Testis (tissue), 3 donors: ENCODE data around the gene MGAT3. TPM values are rescaled to one million over a fixed set of nuclear protein-coding genes. Genes with fewer than 3 reads are reported as not detected.

Source experiments
- DNase-seq: peaks from one replicate; pipeline ENCODE4 v3.0.0-alpha.2; 2019
- H3K27ac ChIP-seq, 2 donors: fragments of 200-600 bp; sonication (generic); one replicate each; pipeline ENCODE4 v1.5.1; 2019
- H3K27me3 ChIP-seq: fragments of 200-600 bp; sonication (generic); one replicate; pipeline ENCODE4 v1.5.1; 2019
- H3K36me3 ChIP-seq: fragments of 200-600 bp; sonication (generic); one replicate; pipeline ENCODE4 v1.5.1; 2017; ENCODE audit warnings: low read depth; ENCODE audit errors: missing control alignments
- H3K4me1 ChIP-seq: fragments of 200-600 bp; sonication (generic); one replicate; pipeline ENCODE4 v1.5.1; 2019
- H3K4me3 ChIP-seq, 2 donors: fragments of 200-600 bp; sonication (generic); one replicate each; pipeline ENCODE4 v1.5.1; 2017 to 2019
- H3K9me3 ChIP-seq: fragments of 200-600 bp; sonication (generic); one replicate; pipeline ENCODE4 v1.5.1; 2017
- POLR2A ChIP-seq: fragments of 450-650 bp; IDR thresholded peaks from one replicate; pipeline ENCODE4 v1.6.1; 2017; ENCODE audit warnings: antibody characterized with exemption, mild to moderate bottlenecking, moderate library complexity
- WGBS, 2 donors: methylation state at CpG; one replicate each; pipeline ENCODE4 v1.1.5; 2018; 5-methylcytosine and 5-hydroxymethylcytosine counted together
- intact Hi-C: fragments of 100-400 bp; cut with DNase I; formaldehyde crosslinking; loops from one replicate; pipeline ENCODE4 v1.15.1; 2023; ENCODE audit warnings: low total_unique reads
- polyA plus RNA-seq: library from polyadenylated mRNA; stranded (reverse); fragments of 350-450 nt; fragmentation: Illumina TruSeq; extraction: RNeasy Lipid Tissue Mini Kit (QIAGEN cat#74804); gene quantifications from one replicate; pipeline ENCODE4 v1.2.3, GENCODE V29; 2014; ENCODE audit warnings: low read depth, low replicate concordance; ENCODE audit not compliant: insufficient read depth
- total RNA-seq, 2 donors: library from RNA; depleted of rRNA; stranded (reverse); fragments of >200 nt; gene quantifications; one replicate each; pipeline ENCODE4 v1.2.3, GENCODE V29; 2016
- TF ChIP-seq, protein P1 (sequence below), 3 experiments: fragments of 450-650 bp in 2 of 3; fragments of 200-600 bp in 1 of 3; sonication (generic) in 1 of 3; IDR thresholded peaks; one replicate each; pipeline ENCODE4 v1.5.1; 2016 to 2019; ENCODE audit warnings: antibody characterized with exemption in 3 of 3, mild to moderate bottlenecking in 2 of 3, moderate library complexity in 1 of 3

The MGAT3 gene
- total and polyA plus RNA-seq, 3 donors from 2014 or later: 4.6 to 9.7 (median 6.4) TPM

GRCh38 chr22:39449708-39450107, 7.1 kb upstream of the MGAT3 start:
- H3K4me1 ChIP-seq: peaks cover 16% of the 10 kb centered on the region
- H3K36me3 ChIP-seq: no peaks in the 10 kb centered on the region
- WGBS, 2 donors: 88 to 93% methylated on average over 6 of the region's 6 CpGs
- TF ChIP-seq POLR2A: no peak
- TF ChIP-seq, protein P1, sequence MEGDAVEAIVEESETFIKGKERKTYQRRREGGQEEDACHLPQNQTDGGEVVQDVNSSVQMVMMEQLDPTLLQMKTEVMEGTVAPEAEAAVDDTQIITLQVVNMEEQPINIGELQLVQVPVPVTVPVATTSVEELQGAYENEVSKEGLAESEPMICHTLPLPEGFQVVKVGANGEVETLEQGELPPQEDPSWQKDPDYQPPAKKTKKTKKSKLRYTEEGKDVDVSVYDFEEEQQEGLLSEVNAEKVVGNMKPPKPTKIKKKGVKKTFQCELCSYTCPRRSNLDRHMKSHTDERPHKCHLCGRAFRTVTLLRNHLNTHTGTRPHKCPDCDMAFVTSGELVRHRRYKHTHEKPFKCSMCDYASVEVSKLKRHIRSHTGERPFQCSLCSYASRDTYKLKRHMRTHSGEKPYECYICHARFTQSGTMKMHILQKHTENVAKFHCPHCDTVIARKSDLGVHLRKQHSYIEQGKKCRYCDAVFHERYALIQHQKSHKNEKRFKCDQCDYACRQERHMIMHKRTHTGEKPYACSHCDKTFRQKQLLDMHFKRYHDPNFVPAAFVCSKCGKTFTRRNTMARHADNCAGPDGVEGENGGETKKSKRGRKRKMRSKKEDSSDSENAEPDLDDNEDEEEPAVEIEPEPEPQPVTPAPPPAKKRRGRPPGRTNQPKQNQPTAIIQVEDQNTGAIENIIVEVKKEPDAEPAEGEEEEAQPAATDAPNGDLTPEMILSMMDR (IDR thresholded peaks at IDR 0.05): no peak
- no peaks in the 10 kb centered on the region for H3K27me3 ChIP-seq
- H3K9me3 ChIP-seq: no peaks in the 10 kb centered on the region
- H3K4me3 ChIP-seq: no peak overlapping the region
- no peak for DNase-seq
- intact Hi-C loops: no loop called here
- no peak overlapping the region for H3K27ac ChIP-seq

DNA sequence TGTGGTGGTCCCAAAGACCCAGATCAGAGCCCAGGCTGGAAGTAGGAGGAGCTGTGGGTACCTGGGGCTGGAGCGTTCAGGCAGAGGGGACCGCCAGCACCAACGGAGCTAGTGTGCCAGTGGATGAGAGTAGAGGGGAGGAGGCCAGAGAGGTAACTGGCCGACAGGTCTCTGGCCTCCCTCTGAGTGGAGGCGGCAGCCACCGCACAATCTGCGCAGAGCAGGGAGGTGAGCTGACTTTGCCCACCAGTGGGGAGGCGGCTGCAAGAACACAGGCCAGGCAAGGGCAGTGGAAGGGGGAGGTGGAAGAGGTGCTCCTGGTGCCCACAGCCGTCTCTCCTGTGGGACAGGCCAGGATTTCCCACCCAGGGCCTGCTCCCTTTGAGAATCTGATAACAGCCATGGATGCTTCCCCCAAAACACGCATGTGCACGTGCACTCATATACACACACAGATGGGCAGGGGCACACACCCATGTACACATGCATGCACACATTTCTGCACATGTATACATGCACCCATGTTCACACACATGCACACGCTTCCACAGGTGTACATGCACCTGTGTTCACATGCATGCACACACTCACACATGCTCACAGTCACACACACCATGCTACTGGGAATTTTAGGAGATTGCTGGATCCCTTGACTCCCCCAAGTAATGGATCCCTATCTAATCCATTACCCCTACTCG, 6.4 kb upstream of the MGAT3 start:
- Histone ChIP-seq H3K4me3 (no peak overlapping the region), H3K9me3 (no peaks in the 10 kb centered on the region), H3K27me3 (no peaks in the 10 kb centered on the region), H3K27ac (no peak overlapping the region), H3K36me3 (no peaks in the 10 kb centered on the region), H3K4me1 (peaks cover 21% of the 10 kb centered on the region)
- TF ChIP-seq, protein P1 (IDR thresholded peaks at IDR 0.05): no peak
- no peak for TF ChIP-seq POLR2A
- DNase-seq: no peak
- intact Hi-C loops: no loop called here
- 93 to 94% methylated on average over 12 to 13 of the region's 13 CpGs for WGBS, 2 donors

- Histone ChIP-seq H3K27me3 (no peaks in the 10 kb centered on the region), H3K27ac (no peak overlapping the region), H3K9me3 (no peaks in the 10 kb centered on the region), H3K36me3 (no peaks in the 10 kb centered on the region), H3K4me1 (peaks cover 17% of the 10 kb centered on the region), H3K4me3 (no peak overlapping the region)
- DNase-seq: no peak
- 63% methylated on average over 5 to 6 of the region's 6 CpGs for WGBS, 2 donors
- TF ChIP-seq, protein P1 (IDR thresholded peaks at IDR 0.05): no peak
- TF ChIP-seq POLR2A: no peak
- intact Hi-C loops: no loop called here
These were observed 4.1 kb upstream of the MGAT3 start for GRCh38 chr22:39452740-39453040.

DNA sequence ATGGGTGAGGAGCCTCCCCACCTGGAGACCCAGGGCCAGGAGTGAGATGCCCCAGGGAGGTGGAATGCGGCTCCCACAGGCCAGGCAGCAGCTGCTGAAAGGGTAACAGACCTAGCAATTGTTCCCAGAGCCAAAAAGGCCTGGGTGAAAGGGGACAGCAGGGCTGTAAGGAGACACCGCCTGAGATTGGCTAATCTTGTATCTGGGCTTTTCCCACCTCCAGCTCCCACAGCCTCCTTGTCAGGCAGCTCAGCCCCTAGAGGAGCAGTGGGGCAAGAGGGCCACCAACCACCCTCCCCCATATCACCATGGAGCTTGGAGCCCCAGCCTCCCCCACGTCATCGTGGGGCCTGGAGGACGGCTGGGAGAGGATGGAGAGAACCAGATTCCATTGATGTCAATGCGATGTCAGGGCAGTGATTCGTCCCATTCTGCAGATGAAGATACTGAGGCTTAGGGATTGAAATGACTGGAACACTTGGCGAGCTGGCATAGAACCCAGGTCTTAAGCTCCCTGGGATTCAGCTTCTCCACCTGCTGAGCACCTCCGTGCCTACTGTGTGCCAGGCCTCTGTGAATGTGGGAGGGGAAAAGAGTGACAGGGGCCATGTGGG, 2.9 kb upstream of the MGAT3 start:
- H3K4me3 ChIP-seq: no peak overlapping the region
- intact Hi-C loops: no loop called here
- no peaks in the 10 kb centered on the region for H3K36me3 ChIP-seq
- WGBS, 2 donors: 49 to 69% methylated on average over 9 of the region's 9 CpGs
- no peaks in the 10 kb centered on the region for H3K9me3 ChIP-seq
- H3K4me1 ChIP-seq: peaks cover 24% of the 10 kb centered on the region
- H3K27ac ChIP-seq: peak overlapping the region in 1 of 2 donors; percentile 59
- no peak for TF ChIP-seq POLR2A
- TF ChIP-seq, protein P1 (IDR thresholded peaks at IDR 0.05): no peak
- H3K27me3 ChIP-seq: no peaks in the 10 kb centered on the region
- DNase-seq: no peak

DNA sequence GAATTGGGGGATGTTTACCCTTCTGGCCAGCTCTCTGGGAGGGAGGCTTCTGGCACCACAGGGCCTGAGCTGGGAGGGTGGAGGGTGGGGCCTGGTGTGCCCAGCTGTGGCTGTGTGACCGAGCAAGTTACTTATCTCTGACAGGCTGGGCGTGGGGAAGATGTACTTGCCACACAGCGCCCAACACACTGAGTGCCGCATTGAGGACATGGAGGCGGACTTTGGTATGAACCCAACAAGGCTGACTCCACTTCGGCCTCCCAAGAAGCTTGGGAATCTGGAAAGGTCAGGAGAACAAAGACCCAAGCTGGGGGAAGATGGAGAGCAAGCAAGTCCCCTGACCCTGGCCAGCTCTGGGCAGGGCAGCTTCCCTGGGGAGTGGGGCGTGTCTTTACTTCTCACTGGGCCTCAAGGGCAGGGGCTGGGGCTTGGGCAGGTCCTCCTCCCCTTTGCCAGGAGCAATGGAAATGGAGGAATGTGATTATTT, 2.4 kb upstream of the MGAT3 start:
- TF ChIP-seq, protein P1 (IDR thresholded peaks at IDR 0.05): no peak
- no peak for TF ChIP-seq POLR2A
- 42 to 59% methylated on average over 7 of the region's 7 CpGs for WGBS, 2 donors
- no peaks in the 10 kb centered on the region for H3K36me3 ChIP-seq
- intact Hi-C loops: no loop called here
- H3K4me1 ChIP-seq: peaks cover 24% of the 10 kb centered on the region
- DNase-seq: peak; percentile 58
- H3K9me3 ChIP-seq: no peaks in the 10 kb centered on the region
- H3K27ac ChIP-seq: peak overlapping the region in 1 of 2 donors; percentile 59
- H3K4me3 ChIP-seq: no peak overlapping the region
- H3K27me3 ChIP-seq: no peaks in the 10 kb centered on the region
